Stimulated activated CD4-positive, alpha-beta T cell treated with anti-CD3 and anti-CD28 coated beads, Interleukin-2, amount 100 ng/mL, for 48 hours (primary cell): Measurements from ENCODE around the gene SF1.

Experiments used
- DNase-seq, 2 donors: peaks; one replicate each; pipeline ENCODE4 v3.0.0-alpha.2; 2020

SF1 gene

GRCh38 chr11:64801561-64802369 lies 23.4 kb upstream of the SF1 start:
- no peak for DNase-seq

DNA sequence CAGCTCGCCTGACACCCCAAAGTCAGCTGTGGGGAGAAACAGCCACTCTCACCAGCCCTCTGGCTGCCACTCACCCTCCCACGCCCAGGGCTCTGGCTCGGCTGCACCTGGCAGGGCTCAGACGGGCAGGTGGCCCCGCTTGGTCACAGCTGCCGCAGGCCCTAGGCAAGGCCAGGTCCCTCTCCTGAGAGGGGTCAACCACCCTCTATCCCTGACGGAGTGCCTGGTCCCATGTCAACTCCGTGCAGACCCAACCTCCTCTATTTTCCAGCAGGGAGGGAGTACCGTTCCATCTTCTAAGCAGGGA lies 22.8 kb upstream of the SF1 start:
- DNase-seq: no peak

- DNase-seq: no peak
These were observed 22.2 kb upstream of the SF1 start for GRCh38 chr11:64800303-64801157.

GRCh38 chr11:64799623-64800302 lies 21.4 kb upstream of the SF1 start:
- no peak for DNase-seq

- no peak for DNase-seq
These were observed 20.9 kb upstream of the SF1 start for GRCh38 chr11:64799256-64799622.

- no peak for DNase-seq
These were observed 18.6 kb upstream of the SF1 start for GRCh38 chr11:64796757-64797541.

DNA sequence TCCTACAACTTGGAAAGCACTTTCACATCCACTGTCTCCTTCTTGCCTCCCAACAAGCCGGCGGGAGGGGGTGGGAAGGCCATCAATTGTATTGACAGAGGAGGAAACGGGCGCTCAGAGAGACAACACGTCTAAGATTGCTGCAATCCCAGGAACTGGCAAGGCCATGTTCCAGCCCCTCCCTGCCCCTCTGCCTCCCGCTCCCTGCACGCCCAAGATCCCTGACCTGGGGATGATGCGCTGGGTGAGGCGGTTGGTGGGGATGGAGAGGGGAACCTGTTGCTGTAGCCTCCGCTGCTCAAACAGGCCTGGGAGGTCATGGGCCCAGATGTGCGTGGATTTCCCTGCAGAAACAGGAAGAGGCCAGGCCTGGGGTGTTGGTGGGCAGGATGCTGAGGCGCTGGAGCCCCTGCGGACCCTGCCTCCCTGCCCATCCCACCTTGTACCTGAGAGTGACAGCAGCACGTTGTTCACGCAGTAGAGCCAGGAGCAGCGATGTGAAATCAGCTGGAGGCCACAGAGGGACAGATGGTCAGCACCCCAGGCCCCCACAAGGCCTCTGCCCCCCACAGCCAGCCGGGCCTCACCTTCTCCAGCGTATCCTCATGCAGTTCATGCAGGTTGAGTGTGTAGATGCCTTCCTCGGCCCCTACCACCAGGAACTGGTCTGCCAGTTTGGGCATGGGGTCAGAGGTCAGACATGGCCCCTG lies 17.9 kb upstream of the SF1 start:
- DNase-seq: no peak

- DNase-seq: no peak
These were observed 16.2 kb upstream of the SF1 start for GRCh38 chr11:64794526-64794925.

DNA sequence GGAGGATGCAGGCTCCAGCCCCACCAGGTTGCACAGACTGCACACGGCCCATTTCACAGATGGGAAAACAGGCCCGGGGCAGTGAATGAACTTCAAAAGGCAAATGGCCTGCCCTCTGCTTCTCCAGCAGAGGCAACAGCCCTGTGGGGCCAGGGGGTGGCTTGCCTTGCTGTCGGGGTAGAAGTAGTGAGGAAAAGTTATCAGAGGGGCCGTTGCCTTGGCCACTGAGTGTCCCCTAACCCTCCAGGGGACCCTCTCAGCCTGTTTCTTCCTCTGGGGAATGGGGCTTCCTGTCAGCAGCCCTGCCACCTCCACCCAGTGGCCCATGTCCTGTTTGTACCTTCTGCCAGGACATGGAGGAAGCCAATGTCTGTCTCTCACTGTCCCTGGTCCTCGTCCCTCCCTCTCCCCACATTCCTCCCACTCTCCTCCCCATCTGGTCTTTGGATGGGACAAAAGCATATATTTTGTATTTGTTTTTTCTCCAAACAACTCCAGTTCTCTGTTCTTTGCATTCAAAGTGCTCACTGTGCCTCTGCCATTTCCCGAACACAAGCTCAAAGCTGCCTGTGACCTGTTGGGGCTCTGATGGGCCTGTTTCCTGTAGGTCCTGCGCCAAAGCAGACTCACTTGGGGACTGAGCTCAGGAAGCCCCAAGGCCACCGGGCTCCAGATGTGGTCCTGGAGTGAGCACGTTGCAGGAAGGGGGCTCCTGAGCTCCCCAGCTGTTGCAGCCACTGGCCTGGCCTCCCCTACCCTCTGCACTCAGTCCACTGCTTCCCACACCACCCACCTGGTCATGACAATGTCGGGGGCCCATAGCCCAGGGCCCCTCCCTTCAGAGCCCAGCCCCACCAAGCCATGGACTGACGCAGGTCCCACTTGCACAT lies 15.2 kb upstream of the SF1 start:
- DNase-seq: no peak

DNA sequence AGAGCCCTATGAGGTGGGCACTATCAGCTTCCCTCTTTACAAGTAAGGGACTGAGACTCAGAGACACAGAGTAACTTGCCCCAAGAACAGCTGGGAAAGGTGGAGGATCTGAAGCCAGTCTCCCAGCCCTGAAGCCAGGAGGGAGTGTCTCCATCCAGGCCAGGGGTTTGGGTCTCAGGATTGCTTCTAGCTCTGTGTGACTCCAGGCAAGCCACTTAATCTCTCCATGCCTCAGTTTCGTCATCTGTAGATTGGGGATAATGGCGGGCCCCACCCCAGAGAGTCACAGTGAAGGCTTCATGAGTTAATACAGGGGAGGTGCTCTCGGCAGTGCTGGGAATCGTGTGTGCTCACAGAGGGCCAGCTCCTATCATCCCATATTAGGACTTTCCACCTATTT lies 14.1 kb upstream of the SF1 start:
- DNase-seq: no peak

DNA sequence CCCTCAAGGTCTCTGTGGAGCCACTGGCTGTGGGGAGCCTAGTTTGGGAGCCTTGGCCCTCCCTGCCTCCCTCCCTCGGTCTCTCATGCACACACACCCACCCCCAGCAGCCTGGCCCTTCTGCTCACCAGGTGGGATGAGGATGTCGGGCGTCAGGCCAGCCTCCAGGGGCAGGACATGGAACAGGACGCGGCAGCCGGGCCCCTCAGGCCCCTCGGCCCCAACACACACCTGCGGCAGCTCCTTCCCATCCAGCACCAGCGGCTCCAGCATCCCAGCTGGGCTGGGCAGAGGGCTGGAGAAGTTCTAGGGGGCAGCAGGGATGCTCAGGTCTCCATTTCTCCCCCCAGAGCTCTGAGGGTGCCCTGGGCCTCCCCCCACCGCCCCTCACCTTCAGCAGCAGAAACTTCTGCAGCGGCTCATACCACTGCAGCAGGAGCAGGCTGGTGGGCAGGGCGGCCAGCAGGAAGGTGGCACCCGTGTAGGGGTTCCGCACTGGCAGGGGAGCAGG lies 13.5 kb upstream of the SF1 start:
- no peak for DNase-seq

GRCh38 chr11:64790205-64791095 lies 12.1 kb upstream of the SF1 start:
- no peak for DNase-seq

GRCh38 chr11:64789331-64790204 lies 11.2 kb upstream of the SF1 start:
- DNase-seq: no peak

DNA sequence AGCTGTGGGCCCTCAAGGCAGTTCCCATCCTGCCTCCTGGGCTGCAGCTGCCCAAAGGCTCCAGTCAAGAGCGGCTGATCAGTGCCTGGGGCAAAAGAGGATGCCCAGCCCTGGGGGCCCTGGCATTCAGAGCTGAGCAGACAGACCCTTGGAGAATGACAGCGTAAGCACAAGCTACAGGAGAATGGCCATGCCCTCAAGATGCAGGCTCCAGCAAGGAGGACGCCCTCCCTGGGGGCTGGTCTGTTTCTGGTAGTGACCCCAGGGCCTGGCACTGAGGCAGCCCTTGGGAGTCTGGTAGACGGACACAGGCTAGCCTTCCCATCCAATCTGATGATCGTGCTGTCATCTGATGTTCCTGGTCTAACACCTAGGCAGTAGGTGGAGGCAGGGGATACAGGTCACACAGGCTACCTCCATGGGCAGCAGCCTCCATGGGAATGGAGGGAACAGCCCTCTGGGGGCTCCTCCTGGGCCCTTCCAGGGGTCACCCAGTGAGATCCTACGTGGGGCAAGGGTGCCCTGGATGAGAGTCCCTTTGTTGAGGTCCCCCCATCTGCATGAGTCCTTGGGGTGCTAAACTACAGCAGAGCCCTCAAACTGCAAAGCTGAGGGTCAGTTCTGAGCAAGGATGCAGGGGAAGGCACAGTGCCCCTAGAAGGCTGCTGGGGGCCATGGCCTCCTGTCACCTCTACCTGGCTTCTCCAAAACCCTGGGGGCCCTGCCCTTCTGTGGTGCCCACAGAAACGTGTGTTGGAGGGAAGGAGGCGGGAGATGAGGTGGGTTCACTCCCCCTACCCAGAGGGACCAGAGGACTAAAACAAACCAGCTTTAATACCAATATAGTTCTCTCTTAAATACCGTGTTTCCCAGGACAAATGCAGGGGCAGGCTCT lies 10.2 kb upstream of the SF1 start:
- no peak for DNase-seq

DNA sequence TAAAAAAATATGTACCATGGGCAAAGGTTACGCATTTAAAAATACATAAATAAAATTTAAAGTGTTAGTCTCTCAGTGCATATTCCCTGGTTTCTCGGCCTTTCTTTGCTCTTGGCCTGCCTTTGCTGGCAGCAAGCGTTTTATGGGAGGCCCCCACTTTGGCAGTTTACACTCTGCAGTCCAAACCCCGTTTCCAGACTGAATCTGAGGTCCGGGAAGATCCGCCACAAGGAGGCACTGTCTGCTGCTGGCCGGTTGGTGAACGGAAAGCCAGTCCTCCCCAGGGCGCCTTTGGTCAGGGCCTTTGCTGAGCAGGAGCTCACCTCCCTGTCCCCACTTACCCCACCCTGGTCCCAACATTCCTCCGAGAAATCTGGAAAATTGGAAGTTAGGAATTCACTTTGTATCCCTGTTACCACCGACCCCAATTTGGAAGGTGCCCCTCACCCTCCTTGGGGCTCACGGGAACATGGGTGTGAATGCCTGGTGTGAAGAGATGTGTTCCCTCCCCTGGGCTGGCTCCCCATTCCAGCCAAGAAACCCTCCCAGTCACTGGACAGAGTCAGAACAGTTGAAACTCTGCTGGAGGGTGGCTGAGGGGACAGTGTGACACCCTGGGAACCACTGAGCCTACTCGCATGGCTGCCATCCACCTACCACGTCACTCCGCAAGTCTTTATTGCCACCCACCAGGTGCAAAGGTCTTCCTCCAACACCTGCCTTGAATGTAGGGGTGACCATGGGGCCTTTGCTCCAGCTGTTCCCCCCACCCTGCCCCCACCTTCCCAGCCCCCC lies 9.4 kb upstream of the SF1 start:
- DNase-seq: peak in 1 of 2 donors; percentile 55

DNA sequence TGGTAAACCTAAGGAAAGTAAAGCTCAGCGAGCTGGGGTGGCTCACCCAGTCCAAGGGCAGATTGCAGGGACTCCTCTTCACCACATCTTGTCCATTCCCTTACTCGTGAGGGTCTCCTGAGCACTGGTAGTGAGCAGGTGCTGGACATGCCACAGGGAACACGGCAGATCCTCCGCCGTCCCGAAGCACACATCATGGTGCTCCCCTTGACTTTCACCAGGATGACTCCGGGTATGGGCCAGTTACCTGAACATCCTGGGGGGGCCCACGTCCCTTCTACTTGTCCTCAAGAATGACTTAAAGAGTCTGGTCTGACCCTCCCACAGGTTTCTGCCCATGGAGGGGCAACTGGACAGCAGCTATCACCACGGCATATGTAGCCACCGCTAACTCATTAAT lies 8.0 kb upstream of the SF1 start:
- DNase-seq: no peak
